ENCODE measurements around the gene RAB40C. TPM values are rescaled to one million over a fixed set of nuclear protein-coding genes. Genes with fewer than 3 reads are reported as not detected.

Gene RAB40C, protein sequence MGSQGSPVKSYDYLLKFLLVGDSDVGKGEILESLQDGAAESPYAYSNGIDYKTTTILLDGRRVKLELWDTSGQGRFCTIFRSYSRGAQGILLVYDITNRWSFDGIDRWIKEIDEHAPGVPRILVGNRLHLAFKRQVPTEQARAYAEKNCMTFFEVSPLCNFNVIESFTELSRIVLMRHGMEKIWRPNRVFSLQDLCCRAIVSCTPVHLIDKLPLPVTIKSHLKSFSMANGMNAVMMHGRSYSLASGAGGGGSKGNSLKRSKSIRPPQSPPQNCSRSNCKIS
- total RNA-seq (10 to 100 TPM; 25.1 to 58.9 TPM), polyA plus RNA-seq (10 to 100 TPM; 34.0 to 53.8 TPM)
- long read RNA-seq, donor 1, partial matches to known transcripts = 0 of 6 reads
- long read RNA-seq, donor 1, other reads (novel, unspliced or antisense) = 0 of 6 reads
- long read RNA-seq, donor 2, partial matches to known transcripts = 0 of 1 reads
- long read RNA-seq, donor 2, other reads (novel, unspliced or antisense) = 0 of 1 reads
- long read RNA-seq, donor 3, partial matches to known transcripts = 0 of 2 reads
- long read RNA-seq, donor 3, other reads (novel, unspliced or antisense) = 0 of 2 reads
- long read RNA-seq, donor 4 = 0 reads
- long read RNA-seq, donor 5, partial matches to known transcripts = 0 of 7 reads
- long read RNA-seq, donor 5, other reads (novel, unspliced or antisense) = 0 of 7 reads

DNA sequence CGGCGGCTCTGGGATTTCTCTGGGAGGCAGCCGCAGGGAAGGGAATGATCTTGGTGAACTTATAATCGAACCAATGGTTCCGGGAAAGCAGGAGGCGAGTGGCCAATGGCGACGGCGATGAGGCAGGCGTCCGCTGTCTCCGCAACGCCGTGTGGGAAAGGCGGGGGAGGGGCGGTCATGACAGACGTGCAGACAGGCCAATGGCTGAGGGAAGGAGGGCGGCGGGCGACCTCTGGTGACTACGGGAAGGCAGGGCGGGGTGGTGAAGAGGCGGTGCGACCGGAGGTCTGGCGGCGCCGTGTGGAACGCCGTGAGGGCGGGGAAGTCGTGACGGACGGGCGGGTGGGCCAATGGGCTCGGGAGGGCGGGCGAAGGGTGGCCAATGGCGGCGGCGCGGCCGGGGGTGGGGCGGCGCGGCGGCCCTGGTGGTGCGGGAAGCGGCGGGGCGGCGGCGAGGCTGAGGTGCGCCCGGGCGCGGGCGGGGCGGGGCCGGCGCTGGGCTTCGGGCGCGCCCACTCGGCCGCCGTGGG is at the start of gene RAB40C:
TSS of gene RAB40C (plus strand) at position 409 of the 530 bp plus-strand sequence. CDS start 226 bp downstream, outside the sequence.
- Histone ChIP-seq H3K36me3 (ENCODE audit: control insufficient read depth in 4 of 4, insufficient read depth in 4 of 4, low read length in 4 of 4) (peaks cover 0 to 4% (median 0%) of the 10 kb centered on the region in 4 donors), H3K27me3 (ENCODE audit: control insufficient read depth in 3 of 3, insufficient read depth in 3 of 3, low read length in 2 of 3) (no peaks in the 10 kb centered on the region), H3K9me3 (ENCODE audit: control insufficient read depth in 4 of 4, insufficient read depth in 3 of 4, low read length in 3 of 4) (no peaks in the 10 kb centered on the region), H3K4me3 (peak within 1 kb of the TSS; percentile 84), H3K9ac (ENCODE audit: insufficient read depth in 1 of 2, low read length in 2 of 2) (peak within 1 kb of the TSS; percentile 63 to 71), H3K4me1 (ENCODE audit: control insufficient read depth in 5 of 5, insufficient read depth in 5 of 5, low read length in 5 of 5) (peaks cover 0 to 53% (median 25%) of the 10 kb centered on the region in 5 donors), H3K27ac (ENCODE audit: low read depth in 1 of 2, low read length in 1 of 2) (peak within 1 kb of the TSS; percentile 94 to 99)
- TF ChIP-seq, protein P1, sequence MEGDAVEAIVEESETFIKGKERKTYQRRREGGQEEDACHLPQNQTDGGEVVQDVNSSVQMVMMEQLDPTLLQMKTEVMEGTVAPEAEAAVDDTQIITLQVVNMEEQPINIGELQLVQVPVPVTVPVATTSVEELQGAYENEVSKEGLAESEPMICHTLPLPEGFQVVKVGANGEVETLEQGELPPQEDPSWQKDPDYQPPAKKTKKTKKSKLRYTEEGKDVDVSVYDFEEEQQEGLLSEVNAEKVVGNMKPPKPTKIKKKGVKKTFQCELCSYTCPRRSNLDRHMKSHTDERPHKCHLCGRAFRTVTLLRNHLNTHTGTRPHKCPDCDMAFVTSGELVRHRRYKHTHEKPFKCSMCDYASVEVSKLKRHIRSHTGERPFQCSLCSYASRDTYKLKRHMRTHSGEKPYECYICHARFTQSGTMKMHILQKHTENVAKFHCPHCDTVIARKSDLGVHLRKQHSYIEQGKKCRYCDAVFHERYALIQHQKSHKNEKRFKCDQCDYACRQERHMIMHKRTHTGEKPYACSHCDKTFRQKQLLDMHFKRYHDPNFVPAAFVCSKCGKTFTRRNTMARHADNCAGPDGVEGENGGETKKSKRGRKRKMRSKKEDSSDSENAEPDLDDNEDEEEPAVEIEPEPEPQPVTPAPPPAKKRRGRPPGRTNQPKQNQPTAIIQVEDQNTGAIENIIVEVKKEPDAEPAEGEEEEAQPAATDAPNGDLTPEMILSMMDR (IDR thresholded peaks at IDR 0.05; ENCODE audit: control extremely low read depth, extremely low read depth) = peak; percentile 6
- WGBS, 2 donors = 0 to 1% methylated on average over 40 to 67 of the region's 67 CpGs
- ATAC-seq (ENCODE audit: insufficient read depth, low FRiP score) = peak; percentile 87
- DNase-seq = peak; percentile 98 to 99 (median 99)

DNA sequence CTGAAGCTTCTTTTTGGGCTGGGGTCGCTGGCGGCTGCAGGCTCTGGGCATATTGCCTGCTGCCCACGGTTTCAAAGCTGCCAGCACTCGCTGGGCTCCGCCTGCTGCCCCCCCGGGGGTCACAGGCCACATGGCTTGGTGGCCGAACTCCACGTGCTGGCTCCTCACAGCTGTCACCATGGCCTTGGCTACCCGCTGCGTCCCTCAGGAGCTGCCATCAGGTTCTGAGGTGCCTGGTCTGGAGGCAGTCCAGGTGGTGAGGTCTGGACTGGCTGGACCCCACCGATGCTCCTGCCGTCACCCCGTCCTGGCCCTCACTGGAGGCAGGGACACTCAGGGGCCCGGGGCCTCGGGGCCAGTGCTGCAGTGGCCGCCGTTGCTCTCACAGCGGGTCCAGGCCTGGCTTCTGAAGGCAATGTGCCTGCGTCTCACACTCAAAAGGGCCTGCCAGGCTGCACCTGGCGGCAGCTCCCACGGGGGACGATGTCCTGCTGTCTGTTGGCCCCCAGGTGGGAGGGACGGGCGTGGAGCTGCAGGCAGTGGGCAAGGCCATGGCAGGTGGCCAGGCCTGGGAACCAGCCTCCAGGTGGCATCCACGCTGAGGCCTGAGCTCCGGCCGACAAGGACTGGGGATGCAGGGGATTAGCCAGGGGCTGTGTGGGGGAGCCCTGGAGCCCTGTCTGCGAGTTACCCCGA is 49.1 kb upstream of the RAB40C start:
- no peaks in the 10 kb centered on the region for H3K27me3 ChIP-seq (ENCODE audit: control insufficient read depth in 3 of 3, insufficient read depth in 3 of 3, low read length in 2 of 3)
- TF ChIP-seq, protein P1 (IDR thresholded peaks at IDR 0.05; ENCODE audit: control extremely low read depth, extremely low read depth) = no peak
- no peak overlapping the region for H3K4me3 ChIP-seq
- H3K27ac ChIP-seq (ENCODE audit: low read depth in 1 of 2, low read length in 1 of 2) = no peak overlapping the region
- no peaks in the 10 kb centered on the region for H3K4me1 ChIP-seq (ENCODE audit: control insufficient read depth in 5 of 5, insufficient read depth in 5 of 5, low read length in 5 of 5)
- no peak for ATAC-seq (ENCODE audit: insufficient read depth, low FRiP score)
- no peaks in the 10 kb centered on the region for H3K9me3 ChIP-seq (ENCODE audit: control insufficient read depth in 4 of 4, insufficient read depth in 3 of 4, low read length in 3 of 4)
- H3K9ac ChIP-seq (ENCODE audit: insufficient read depth in 1 of 2, low read length in 2 of 2) = no peak overlapping the region
- DNase-seq = no peak
- 93 to 94% methylated on average over 29 of the region's 29 CpGs for WGBS, 2 donors
- peaks cover 0 to 38% (median 3%) of the 10 kb centered on the region in 4 donors for H3K36me3 ChIP-seq (ENCODE audit: control insufficient read depth in 4 of 4, insufficient read depth in 4 of 4, low read length in 4 of 4)

DNA sequence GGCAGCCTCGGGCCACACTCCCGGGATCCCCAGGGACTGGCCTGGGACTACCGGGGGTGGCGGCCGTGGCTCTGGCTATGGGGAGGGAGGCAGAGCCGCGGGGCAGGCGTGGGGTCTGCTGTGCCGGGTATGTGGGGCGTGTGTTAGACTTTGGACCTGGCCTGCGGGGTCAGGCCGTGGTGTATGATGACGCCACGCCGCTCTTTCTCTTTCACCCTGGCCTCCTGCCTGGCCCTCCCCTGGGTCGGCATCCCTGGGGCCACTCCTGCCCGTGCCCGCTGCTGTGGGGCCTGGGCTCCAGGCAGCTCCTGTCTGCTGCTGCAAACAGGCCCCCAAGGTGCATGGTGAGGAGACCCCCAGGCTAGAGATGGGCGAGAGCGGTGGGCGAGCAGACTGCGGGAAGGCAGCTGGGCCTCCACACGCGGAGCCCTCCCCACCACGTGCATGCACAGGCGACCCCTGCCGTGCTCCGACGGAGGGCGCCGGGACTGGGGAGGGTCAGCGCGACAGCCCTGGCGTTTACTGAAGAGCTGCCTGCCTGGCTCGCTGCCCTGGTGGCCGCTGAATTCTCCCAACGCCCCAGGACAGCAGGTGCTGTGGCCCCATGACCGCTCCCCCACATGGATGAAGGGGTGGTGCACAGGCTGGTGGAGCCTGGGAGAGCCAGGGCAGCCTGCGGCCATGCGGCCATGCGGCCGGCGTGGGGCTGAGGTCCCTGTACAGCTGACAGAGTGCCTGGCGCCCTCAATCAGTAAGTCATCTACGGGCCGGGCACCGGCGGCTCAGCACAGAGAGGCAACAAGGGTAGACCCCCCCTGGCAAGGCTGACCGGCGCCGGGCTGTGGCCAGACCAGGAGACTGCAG is 46.3 kb upstream of the RAB40C start:
- TF ChIP-seq, protein P1 (IDR thresholded peaks at IDR 0.05; ENCODE audit: control extremely low read depth, extremely low read depth) = no peak
- H3K4me3 ChIP-seq = no peak overlapping the region
- H3K4me1 ChIP-seq (ENCODE audit: control insufficient read depth in 5 of 5, insufficient read depth in 5 of 5, low read length in 5 of 5) = no peaks in the 10 kb centered on the region
- H3K27ac ChIP-seq (ENCODE audit: low read depth in 1 of 2, low read length in 1 of 2) = no peak overlapping the region
- H3K27me3 ChIP-seq (ENCODE audit: control insufficient read depth in 3 of 3, insufficient read depth in 3 of 3, low read length in 2 of 3) = no peaks in the 10 kb centered on the region
- no peak overlapping the region for H3K9ac ChIP-seq (ENCODE audit: insufficient read depth in 1 of 2, low read length in 2 of 2)
- H3K9me3 ChIP-seq (ENCODE audit: control insufficient read depth in 4 of 4, insufficient read depth in 3 of 4, low read length in 3 of 4) = no peaks in the 10 kb centered on the region
- ATAC-seq (ENCODE audit: insufficient read depth, low FRiP score) = no peak
- 94 to 95% methylated on average over 51 of the region's 51 CpGs for WGBS, 2 donors
- H3K36me3 ChIP-seq (ENCODE audit: control insufficient read depth in 4 of 4, insufficient read depth in 4 of 4, low read length in 4 of 4) = peaks cover 0 to 38% (median 6%) of the 10 kb centered on the region in 4 donors
- DNase-seq = no peak

Data from lung (tissue), 16 donors.